Measurements from ENCODE around the gene RGL3. TPM values are rescaled to one million over a fixed set of nuclear protein-coding genes. Genes with fewer than 3 reads are reported as not detected.

Gene RGL3
- total and polyA plus RNA-seq, 9 of the 15 experiments (the other 6 are each of a cell fraction or from before 2014, with no cell fraction given) = 0.12 to 0.61 (median 0.32) TPM; not detected in 4

DNA sequence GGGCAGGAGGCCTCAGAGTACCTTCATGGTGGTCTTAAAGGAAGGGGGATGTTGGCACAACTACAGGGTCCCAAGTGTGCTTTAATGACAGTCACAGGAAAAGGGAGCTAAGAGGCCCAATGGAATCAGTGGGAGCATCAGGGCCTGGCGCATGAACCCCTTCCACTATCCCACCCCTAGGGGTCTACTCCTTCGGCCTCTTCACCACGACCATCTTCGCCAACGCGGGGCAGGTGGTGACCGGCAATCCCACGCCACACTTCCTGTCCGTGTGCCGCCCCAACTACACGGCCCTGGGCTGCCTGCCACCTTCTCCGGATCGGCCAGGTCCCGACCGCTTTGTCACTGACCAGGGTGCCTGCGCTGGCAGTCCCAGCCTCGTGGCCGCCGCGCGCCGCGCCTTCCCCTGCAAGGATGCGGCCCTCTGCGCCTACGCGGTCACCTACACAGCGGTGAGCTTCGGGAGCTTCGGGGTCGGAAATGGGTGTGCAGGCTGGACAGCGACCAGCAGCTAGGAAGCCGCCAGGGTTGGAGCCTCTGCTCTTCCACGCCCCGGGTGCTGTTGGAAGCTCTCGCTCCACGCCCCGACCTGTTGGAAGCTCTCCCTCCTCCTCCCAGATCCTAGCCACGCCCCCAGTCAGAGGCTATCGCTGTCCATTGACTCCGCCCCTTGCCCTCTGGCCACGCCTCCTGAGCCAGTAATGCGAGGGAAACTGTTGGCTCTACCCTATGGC is 57.9 kb downstream of the RGL3 start (continued):
- 0 out of 2 replicates have a peak, but pooled peaks have one; percentile 43 for TF ChIP-seq KLF1 (tag; IDR thresholded peaks at IDR 0.05)
- no peak for TF ChIP-seq ZNF133 (CRISPR knock-in tag; IDR thresholded peaks at IDR 0.05)
- no peak for TF ChIP-seq ZNF232 (CRISPR knock-in tag; IDR thresholded peaks at IDR 0.05)
- peak; percentile 64 for TF ChIP-seq POLR2G (IDR thresholded peaks at IDR 0.05; ENCODE audit: low read depth, low read length)
- no peak for TF ChIP-seq MBD2 (IDR thresholded peaks at IDR 0.05; ENCODE audit: borderline replicate concordance, low read depth)
- TF ChIP-seq ZNF311 (CRISPR knock-in tag; IDR thresholded peaks at IDR 0.05) = no peak
- TF ChIP-seq, protein P1, sequence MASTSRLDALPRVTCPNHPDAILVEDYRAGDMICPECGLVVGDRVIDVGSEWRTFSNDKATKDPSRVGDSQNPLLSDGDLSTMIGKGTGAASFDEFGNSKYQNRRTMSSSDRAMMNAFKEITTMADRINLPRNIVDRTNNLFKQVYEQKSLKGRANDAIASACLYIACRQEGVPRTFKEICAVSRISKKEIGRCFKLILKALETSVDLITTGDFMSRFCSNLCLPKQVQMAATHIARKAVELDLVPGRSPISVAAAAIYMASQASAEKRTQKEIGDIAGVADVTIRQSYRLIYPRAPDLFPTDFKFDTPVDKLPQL (IDR thresholded peaks at IDR 0.05; ENCODE audit: extremely low read depth, insufficient read length) = no peak
- no peak for TF ChIP-seq HNRNPH1 (optimal IDR thresholded peaks at IDR 0.05; ENCODE audit: low read depth, low read length)
- TF ChIP-seq FOXK2 (conservative IDR thresholded peaks at IDR 0.05 in 1 of 2, IDR thresholded peaks at IDR 0.05 in 1 of 2; ENCODE audit: low read depth in 2 of 2) = no peak
- TF ChIP-seq SMAD4 (CRISPR knock-in tag; conservative IDR thresholded peaks at IDR 0.05) = no peak
- TF ChIP-seq SRSF1 (IDR thresholded peaks at IDR 0.05; ENCODE audit: low read depth, low read length) = no peak
- TF ChIP-seq FOS (IDR thresholded peaks at IDR 0.05; ENCODE audit: extremely low read depth, insufficient read length) = no peak
- TF ChIP-seq, protein P2, sequence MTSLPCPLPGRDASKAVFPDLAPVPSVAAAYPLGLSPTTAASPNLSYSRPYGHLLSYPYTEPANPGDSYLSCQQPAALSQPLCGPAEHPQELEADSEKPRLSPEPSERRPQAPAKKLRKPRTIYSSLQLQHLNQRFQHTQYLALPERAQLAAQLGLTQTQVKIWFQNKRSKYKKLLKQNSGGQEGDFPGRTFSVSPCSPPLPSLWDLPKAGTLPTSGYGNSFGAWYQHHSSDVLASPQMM (CRISPR knock-in tag; IDR thresholded peaks at IDR 0.05) = no peak
- TF ChIP-seq, protein P3, sequence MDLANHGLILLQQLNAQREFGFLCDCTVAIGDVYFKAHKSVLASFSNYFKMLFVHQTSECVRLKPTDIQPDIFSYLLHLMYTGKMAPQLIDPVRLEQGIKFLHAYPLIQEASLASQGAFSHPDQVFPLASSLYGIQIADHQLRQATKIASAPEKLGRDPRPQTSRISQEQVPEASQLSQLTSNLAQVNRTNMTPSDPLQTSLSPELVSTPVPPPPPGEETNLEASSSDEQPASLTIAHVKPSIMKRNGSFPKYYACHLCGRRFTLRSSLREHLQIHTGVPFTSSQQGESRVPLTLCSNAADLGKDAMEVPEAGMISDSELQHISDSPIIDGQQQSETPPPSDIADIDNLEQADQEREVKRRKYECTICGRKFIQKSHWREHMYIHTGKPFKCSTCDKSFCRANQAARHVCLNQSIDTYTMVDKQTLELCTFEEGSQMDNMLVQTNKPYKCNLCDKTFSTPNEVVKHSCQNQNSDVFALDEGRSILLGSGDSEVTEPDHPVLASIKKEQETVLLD (IDR thresholded peaks at IDR 0.05) = 0 out of 2 replicates have a peak, but pooled peaks have one; percentile 13
- no peak for TF ChIP-seq BRD4 (IDR thresholded peaks at IDR 0.05)
- TF ChIP-seq, protein P4, sequence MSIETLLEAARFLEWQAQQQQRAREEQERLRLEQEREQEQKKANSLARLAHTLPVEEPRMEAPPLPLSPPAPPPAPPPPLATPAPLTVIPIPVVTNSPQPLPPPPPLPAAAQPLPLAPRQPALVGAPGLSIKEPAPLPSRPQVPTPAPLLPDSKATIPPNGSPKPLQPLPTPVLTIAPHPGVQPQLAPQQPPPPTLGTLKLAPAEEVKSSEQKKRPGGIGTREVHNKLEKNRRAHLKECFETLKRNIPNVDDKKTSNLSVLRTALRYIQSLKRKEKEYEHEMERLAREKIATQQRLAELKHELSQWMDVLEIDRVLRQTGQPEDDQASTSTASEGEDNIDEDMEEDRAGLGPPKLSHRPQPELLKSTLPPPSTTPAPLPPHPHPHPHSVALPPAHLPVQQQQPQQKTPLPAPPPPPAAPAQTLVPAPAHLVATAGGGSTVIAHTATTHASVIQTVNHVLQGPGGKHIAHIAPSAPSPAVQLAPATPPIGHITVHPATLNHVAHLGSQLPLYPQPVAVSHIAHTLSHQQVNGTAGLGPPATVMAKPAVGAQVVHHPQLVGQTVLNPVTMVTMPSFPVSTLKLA (conservative IDR thresholded peaks at IDR 0.05) = 0 out of 4 replicates have a peak, but pooled peaks of 1 of the 2 experiments have one; percentile 30
- TF ChIP-seq, protein P5, sequence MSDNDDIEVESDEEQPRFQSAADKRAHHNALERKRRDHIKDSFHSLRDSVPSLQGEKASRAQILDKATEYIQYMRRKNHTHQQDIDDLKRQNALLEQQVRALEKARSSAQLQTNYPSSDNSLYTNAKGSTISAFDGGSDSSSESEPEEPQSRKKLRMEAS (CRISPR knock-in tag; IDR thresholded peaks at IDR 0.05) = peak; percentile 84
- TF ChIP-seq EHMT2 (IDR thresholded peaks at IDR 0.05) = peak; percentile 71; the same call in 1 of the 2 replicates
- no peak for TF ChIP-seq EGR1 (conservative IDR thresholded peaks at IDR 0.05)
- TF ChIP-seq ZBTB17 (CRISPR knock-in tag; IDR thresholded peaks at IDR 0.05) = no peak
- no peak for TF ChIP-seq ZNF184 (CRISPR knock-in tag; IDR thresholded peaks at IDR 0.05)
- no peak for TF ChIP-seq FOXP1 (CRISPR knock-in tag; IDR thresholded peaks at IDR 0.05)
- no peak for TF ChIP-seq ELF4 (CRISPR knock-in tag; IDR thresholded peaks at IDR 0.05)
- no peak for TF ChIP-seq BRD9 (IDR thresholded peaks at IDR 0.05; ENCODE audit: low read depth, partially characterized antibody)
- TF ChIP-seq KLF16 (IDR thresholded peaks at IDR 0.05) = no peak
